Measurements from ENCODE around the gene SPATA46.

- TF ChIP-seq POLR2A (IDR thresholded peaks at IDR 0.05; ENCODE audit: low read depth, low read length) (no peak), CTCF (IDR thresholded peaks at IDR 0.05; ENCODE audit: extremely low read depth in 1 of 2, insufficient read depth in 1 of 2, low read depth in 1 of 2, low read length in 2 of 2) (no peak), POLR2AphosphoS5 (IDR thresholded peaks at IDR 0.05; ENCODE audit: insufficient read depth, low read depth, low read length) (no peak), GATA2 (IDR thresholded peaks at IDR 0.05; ENCODE audit: insufficient read depth, insufficient read length, low read depth, low read length) (peak; percentile 38)
Measured at GRCh38 chr1:162405800-162406199, 29.1 kb upstream of the SPATA46 start.
